Astrocyte of the spinal cord (primary cell): ENCODE measurements around the gene MTTP.

Experiments used
- DNase-seq: peaks from one replicate; pipeline ENCODE4 v3.0.0; 2011; ENCODE audit warnings: low read depth, low spot score
- H3K4me3 ChIP-seq: 2 replicates; pipeline ENCODE4 v1.5.1; 2011; ENCODE audit warnings: low read depth, mild to moderate bottlenecking, low read length, moderate library complexity
- in situ Hi-C: cut with HindIII; loops from 2 replicates; pipeline ENCODE4 v1.10.0; 2017; ENCODE audit warnings: low sequenced_read_pairs
- TF ChIP-seq, protein P1 (sequence below): IDR thresholded peaks from 2 replicates; pipeline ENCODE4 v1.5.1; 2012; ENCODE audit warnings: low read depth, mild to moderate bottlenecking, low read length, inconsistent platforms

Gene MTTP

DNA sequence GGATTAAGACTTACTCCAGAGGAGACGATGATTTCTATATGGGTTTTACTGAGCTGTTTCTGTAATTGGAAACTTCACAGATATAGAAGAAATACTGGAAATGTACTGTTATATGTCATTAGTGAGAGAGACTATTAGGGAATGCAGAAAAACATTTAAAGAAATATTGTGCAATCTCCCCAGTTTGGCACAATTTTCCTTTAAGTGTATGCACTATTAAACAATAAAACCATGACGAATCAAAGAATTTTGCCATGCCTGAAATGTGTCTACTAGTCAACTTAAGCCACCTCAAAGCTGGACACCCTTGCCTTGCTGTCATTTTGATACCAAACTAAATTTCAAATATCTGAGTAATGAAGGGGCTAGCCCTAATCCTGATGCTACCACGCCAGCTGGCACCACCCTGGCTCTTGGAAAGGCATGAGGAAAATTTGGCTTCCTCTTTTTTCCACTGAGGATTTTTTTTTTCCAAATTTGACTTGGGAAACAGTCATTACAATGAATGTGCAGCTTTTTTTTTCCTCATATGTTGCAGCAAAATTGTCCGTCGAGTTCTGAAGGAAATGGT, 36.1 kb downstream of the MTTP start:
- in situ Hi-C loops = no loop called here
- DNase-seq = peak; percentile 10
- TF ChIP-seq, protein P1, sequence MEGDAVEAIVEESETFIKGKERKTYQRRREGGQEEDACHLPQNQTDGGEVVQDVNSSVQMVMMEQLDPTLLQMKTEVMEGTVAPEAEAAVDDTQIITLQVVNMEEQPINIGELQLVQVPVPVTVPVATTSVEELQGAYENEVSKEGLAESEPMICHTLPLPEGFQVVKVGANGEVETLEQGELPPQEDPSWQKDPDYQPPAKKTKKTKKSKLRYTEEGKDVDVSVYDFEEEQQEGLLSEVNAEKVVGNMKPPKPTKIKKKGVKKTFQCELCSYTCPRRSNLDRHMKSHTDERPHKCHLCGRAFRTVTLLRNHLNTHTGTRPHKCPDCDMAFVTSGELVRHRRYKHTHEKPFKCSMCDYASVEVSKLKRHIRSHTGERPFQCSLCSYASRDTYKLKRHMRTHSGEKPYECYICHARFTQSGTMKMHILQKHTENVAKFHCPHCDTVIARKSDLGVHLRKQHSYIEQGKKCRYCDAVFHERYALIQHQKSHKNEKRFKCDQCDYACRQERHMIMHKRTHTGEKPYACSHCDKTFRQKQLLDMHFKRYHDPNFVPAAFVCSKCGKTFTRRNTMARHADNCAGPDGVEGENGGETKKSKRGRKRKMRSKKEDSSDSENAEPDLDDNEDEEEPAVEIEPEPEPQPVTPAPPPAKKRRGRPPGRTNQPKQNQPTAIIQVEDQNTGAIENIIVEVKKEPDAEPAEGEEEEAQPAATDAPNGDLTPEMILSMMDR = no peak
- no peak overlapping the region for H3K4me3 ChIP-seq

DNA sequence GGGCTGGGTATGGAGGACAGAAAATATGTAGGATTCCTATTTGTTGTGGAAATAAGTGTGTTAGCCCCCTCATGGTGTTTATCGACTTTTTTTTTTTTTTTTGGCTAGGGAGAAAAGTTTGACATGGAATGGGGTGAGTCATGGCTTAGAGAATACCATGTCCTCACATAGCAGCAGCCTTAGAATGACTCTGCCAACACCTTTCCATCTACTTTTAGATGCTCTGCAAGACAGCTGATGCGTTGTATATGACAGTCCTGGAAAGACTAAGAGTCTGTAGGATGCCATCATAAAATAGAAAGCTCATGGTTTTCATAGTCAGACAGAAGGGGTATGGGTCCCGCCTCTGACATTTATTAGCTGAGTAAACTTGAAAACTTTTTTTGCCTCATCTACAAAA, 37.7 kb downstream of the MTTP start:
- in situ Hi-C loops = no loop called here
- no peak for DNase-seq
- H3K4me3 ChIP-seq = no peak overlapping the region
- TF ChIP-seq, protein P1 = no peak

GRCh38 chr4:99612704-99613103, 38.1 kb downstream of the MTTP start:
- in situ Hi-C loops = no loop called here
- TF ChIP-seq, protein P1 = no peak
- H3K4me3 ChIP-seq = no peak overlapping the region
- DNase-seq = no peak

DNA sequence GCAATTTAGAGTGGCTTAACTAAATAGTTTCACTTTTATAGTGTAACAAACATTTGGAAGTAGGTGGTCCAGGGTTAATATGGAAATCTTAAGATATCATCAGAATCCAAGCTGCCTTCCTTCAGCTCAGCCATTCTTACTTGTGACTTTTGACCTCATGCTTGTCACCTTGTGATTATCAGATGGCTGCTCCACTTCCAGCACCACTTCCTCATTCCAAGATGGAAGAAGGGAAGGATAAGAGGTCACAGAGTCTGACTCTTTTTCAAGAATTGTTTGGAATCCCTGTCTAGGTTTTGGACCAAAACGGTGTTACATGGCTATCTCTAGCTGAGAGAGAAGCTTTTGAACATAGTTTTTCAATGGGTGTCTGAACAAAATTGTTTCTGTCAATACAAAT, 39.9 kb downstream of the MTTP start:
- H3K4me3 ChIP-seq = no peak overlapping the region
- TF ChIP-seq, protein P1 = no peak
- DNase-seq = no peak
- in situ Hi-C loops = no loop called here

DNA sequence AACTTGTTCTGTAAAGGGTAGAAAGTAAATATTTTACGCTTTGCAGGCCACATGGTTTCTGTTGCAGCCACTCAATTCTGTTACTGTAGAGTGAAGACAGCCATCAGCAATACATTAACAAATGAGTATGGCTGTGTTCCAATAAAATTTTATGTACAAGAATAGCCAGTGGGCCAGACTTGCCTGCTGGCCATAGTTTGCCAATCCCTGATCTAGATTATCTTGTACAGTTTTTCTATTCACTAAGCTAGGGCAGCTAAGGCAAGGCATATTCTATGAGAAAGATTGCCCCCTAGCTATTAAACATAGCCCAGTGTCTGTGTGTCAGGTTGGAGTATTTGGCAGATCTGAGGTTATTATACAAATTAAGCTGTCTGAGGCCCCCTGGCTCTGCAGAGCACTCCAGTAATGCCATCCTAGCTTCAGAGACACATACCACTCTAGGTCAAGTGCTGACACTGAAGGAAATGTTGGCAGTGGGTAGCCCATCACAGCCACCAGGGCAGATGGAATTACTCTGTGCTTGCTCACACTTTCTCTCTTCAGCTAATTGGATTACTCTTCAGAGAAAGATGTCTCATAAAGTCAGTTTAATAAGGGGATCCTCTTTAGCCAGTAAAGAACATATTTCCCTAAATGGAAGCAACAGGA, 40.7 kb downstream of the MTTP start:
- DNase-seq = no peak
- in situ Hi-C loops = no loop called here
- TF ChIP-seq, protein P1 = no peak
- H3K4me3 ChIP-seq = no peak overlapping the region

- in situ Hi-C loops = no loop called here
- TF ChIP-seq, protein P1 = no peak
- DNase-seq = no peak
- H3K4me3 ChIP-seq = no peak overlapping the region
These were observed 42.8 kb downstream of the MTTP start for GRCh38 chr4:99617374-99617773.
